Measurements from ENCODE around the gene HPCA. TPM values are rescaled to one million over a fixed set of nuclear protein-coding genes. Genes with fewer than 3 reads are reported as not detected.

Gene HPCA
- total RNA-seq, 1 donor from 2014 or later = not detected

- H3K79me2 ChIP-seq (ENCODE audit: insufficient read depth, low read length) = no peaks in the 10 kb centered on the region
- H3K9ac ChIP-seq (ENCODE audit: low read length) = no peak overlapping the region
- no peak overlapping the region for H2AFZ ChIP-seq (ENCODE audit: low read depth, low read length)
- no peaks in the 10 kb centered on the region for H3K9me3 ChIP-seq (ENCODE audit: insufficient read depth, low read depth, low read length)
- TF ChIP-seq EZH2 (IDR thresholded peaks at IDR 0.05; ENCODE audit: insufficient read depth, low read length) (no peak), CTCF (IDR thresholded peaks at IDR 0.05; ENCODE audit: insufficient read depth, low read depth, low read length) (no peak)
- peaks cover 2% of the 10 kb centered on the region for H3K4me1 ChIP-seq (ENCODE audit: insufficient read depth, low read length)
- no peaks in the 10 kb centered on the region for H3K9me3 Mint-ChIP-seq (ENCODE audit: unreplicated experiment)
- no peak for FAIRE-seq
- no peak for DNase-seq (ENCODE audit: low read depth)
- H4K20me1 ChIP-seq (ENCODE audit: insufficient read depth, low read length) = no peaks in the 10 kb centered on the region
- no peaks in the 10 kb centered on the region for H3K4me1 Mint-ChIP-seq (ENCODE audit: low read depth, unreplicated experiment)
- H3K36me3 Mint-ChIP-seq (ENCODE audit: low read depth, unreplicated experiment) = peaks cover 2% of the 10 kb centered on the region
- H3K36me3 ChIP-seq (ENCODE audit: insufficient read depth, low read length) = no peaks in the 10 kb centered on the region
- peaks cover 60% of the 10 kb centered on the region for H3K27me3 Mint-ChIP-seq (ENCODE audit: low read depth, unreplicated experiment)
- no peak overlapping the region for H3K27ac ChIP-seq (ENCODE audit: low read depth, low read length)
- no peak overlapping the region for H3K27ac Mint-ChIP-seq (ENCODE audit: unreplicated experiment)
- peaks cover 3% of the 10 kb centered on the region for H3K27me3 ChIP-seq (ENCODE audit: insufficient read depth, low read length)
- peak overlapping the region; percentile 80 for H3K4me3 Mint-ChIP-seq (ENCODE audit: unreplicated experiment)
- no peak overlapping the region for H3K4me3 ChIP-seq (ENCODE audit: insufficient read depth, low read depth, low read length)
- no peak overlapping the region for H3K4me2 ChIP-seq (ENCODE audit: low read length)
Measured at GRCh38 chr1:32899586-32900296, 13.4 kb downstream of the HPCA start.

- no peak for DNase-seq (ENCODE audit: low read depth)
- peaks cover 2% of the 10 kb centered on the region for H3K36me3 Mint-ChIP-seq (ENCODE audit: low read depth, unreplicated experiment)
- peak overlapping the region; percentile 43 for H3K9ac ChIP-seq (ENCODE audit: low read length)
- H3K4me1 ChIP-seq (ENCODE audit: insufficient read depth, low read length) = peaks cover 2% of the 10 kb centered on the region
- peak overlapping the region; percentile 62 for H3K4me3 ChIP-seq (ENCODE audit: insufficient read depth, low read depth, low read length)
- no peak overlapping the region for H3K27ac Mint-ChIP-seq (ENCODE audit: unreplicated experiment)
- peaks cover 61% of the 10 kb centered on the region for H3K27me3 Mint-ChIP-seq (ENCODE audit: low read depth, unreplicated experiment)
- peak overlapping the region; percentile 80 for H3K4me3 Mint-ChIP-seq (ENCODE audit: unreplicated experiment)
- H3K27ac ChIP-seq (ENCODE audit: low read depth, low read length) = no peak overlapping the region
- H3K9me3 Mint-ChIP-seq (ENCODE audit: unreplicated experiment) = no peaks in the 10 kb centered on the region
- peak overlapping the region; percentile 92 for H3K4me2 ChIP-seq (ENCODE audit: low read length)
- no peaks in the 10 kb centered on the region for H4K20me1 ChIP-seq (ENCODE audit: insufficient read depth, low read length)
- TF ChIP-seq CTCF (IDR thresholded peaks at IDR 0.05; ENCODE audit: insufficient read depth, low read depth, low read length) = no peak
- TF ChIP-seq EZH2 (IDR thresholded peaks at IDR 0.05; ENCODE audit: insufficient read depth, low read length) = no peak
- no peaks in the 10 kb centered on the region for H3K4me1 Mint-ChIP-seq (ENCODE audit: low read depth, unreplicated experiment)
- peaks cover 3% of the 10 kb centered on the region for H3K27me3 ChIP-seq (ENCODE audit: insufficient read depth, low read length)
- no peaks in the 10 kb centered on the region for H3K79me2 ChIP-seq (ENCODE audit: insufficient read depth, low read length)
- H3K9me3 ChIP-seq (ENCODE audit: insufficient read depth, low read depth, low read length) = no peaks in the 10 kb centered on the region
- peak overlapping the region; percentile 80 for H2AFZ ChIP-seq (ENCODE audit: low read depth, low read length)
- no peak for FAIRE-seq
- no peaks in the 10 kb centered on the region for H3K36me3 ChIP-seq (ENCODE audit: insufficient read depth, low read length)
Measured at GRCh38 chr1:32900371-32900955, 14.2 kb downstream of the HPCA start.
